HG02678 (cell line): ENCODE data around the gene KCNC2.

ENCODE experiments used
- ATAC-seq: cut with Tn5 transposase; IDR thresholded peaks from one replicate; pipeline ENCODE4 v1.9.1; 2021; ENCODE audit warnings: mild to moderate bottlenecking, moderate library complexity; ENCODE audit not compliant: unreplicated experiment

Gene KCNC2

GRCh38 chr12:75065482-75065881, 144.2 kb downstream of the KCNC2 start:
- ATAC-seq, result no peak

DNA sequence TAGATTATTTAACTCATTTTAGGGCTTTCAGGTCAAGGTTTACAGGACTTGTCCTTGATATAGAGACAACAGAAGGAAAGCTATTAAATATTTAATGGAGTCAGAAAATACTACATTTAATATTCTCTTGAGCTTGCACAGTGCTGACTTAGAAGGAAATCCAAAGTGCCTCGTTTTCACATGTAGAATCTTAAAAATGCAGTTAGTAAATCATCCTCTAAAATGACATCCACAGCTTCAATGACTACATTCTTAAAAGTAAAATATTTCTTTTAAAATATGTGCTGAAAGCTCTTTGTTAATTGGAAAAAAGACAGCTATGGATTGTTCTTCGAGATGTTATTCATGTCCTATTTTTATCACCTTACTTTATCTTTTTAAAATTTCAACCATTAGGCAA, 146.9 kb downstream of the KCNC2 start:
- no peak for ATAC-seq

DNA sequence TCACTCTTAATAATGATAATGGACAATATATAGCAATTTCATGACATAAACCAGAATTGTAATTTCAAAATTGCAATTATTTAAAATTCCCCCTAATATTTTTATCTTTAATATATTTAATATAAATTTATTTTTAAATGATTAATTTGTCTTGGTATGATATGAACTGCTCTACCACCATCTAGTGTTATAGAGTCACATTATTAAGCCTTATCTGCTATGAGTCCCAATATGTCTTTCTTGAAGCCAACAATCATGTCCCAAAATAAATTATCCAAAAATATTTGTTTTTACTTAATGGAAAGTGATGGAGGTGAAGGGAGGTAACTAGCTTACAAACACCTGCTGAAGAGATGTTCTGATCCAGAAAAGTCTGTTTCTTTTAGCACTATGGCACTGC, 151.4 kb downstream of the KCNC2 start:
- ATAC-seq, result no peak

DNA sequence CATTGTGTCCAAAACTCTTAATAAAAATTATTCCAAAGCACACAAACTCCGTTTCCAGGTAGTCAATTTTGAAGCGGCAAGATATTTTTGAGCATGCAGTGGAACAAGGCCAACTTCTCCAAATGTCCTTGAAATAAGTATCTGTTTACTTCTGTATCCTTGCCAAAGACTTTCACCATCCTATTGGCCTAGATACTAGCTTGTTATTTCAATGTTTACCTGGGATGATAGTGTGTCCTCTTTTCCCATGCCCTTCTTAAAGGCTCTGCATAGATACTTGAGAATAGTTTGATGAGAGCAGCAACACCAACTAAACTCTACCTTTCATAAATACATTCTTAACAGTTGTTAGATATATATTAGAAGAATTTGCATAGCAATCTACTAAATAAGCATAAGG, 160.9 kb downstream of the KCNC2 start:
- ATAC-seq, result no peak

DNA sequence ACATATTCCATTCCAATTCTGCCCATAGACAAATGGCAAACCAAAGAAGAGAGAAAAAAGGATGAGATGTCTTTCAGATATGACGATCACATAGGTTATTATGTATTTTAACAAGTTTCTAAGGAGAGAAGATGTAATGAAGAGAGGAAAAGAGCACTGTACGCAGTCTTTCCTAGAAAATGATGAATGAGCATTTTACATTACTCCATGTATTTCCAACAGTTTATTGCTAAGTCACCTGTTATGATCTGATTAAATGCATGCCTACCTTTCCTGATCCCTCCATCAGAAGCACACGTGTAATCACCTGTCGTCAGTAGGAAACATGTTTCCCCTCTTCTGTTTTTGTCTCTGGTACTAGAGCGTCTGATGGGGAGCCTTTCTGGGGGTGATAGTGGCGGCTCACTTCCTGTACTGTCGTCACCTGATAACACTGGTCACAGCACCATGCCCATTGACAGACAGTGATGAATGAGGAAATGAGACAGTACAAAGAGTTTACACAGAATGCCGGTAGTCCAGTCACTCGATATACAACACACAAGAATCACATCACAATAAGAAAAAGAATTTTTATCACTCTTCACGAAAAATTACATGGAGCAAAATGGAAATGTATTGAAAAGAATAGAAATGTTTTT, 161.6 kb downstream of the KCNC2 start:
- ATAC-seq, result no peak

DNA sequence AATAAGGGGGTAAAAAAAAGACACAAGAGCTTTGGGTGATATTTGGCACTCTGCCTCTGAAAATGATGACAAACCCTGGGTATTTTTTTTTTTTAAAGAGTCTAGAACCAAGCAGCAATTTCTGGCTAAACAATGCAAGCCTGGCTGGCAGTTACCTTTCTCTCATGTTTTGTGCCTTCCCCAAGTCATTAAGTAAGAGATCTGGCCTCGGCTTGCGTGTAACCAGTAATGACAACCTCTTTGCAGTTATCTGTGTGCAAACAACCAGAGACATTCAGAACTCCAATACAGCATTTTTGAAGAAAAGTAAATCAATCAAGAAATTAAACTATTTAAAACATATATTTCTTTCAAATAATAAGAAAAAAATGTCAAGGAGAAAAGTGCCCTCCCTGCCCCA, 167.5 kb downstream of the KCNC2 start:
- ATAC-seq, result no peak

DNA sequence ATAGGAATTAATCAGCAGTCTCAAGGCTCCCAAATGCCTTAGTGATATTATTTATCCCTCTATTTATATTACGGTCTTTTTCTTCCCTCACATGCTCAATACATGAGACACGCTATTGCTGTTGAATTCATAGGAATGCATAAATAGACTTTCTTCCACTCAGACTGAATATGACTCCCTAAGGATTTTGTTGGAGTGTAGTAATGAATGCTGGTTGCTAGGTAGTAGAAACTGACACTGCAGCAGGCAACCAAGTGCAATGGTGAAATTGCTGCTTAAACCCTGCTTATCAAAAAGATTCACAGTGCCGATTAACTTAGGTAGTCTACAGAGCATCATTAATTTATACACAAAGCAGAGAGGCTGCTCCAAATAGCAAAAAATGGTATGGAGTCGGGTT, 168.2 kb downstream of the KCNC2 start:
- ATAC-seq, result no peak

GRCh38 chr12:75020068-75020557, 189.5 kb downstream of the KCNC2 start:
- ATAC-seq, result no peak

DNA sequence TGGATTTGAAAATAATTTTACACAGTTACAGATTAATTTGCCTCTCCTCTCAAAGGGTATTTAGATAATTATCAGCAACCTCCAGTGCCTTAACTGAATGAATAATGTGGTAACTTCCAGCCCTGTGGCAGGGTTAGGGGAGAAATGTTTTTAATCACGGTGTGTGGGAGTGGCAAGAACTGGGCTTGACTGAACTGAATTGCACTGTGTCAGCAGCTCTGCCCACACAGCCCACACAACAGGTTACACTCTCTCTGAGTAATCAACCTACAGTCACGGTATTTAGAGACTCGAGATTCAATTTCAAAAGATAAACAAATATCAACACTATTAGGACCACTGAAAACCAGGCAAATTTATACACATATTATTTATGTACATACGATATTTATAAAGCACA, 198.5 kb downstream of the KCNC2 start:
- no peak for ATAC-seq

DNA sequence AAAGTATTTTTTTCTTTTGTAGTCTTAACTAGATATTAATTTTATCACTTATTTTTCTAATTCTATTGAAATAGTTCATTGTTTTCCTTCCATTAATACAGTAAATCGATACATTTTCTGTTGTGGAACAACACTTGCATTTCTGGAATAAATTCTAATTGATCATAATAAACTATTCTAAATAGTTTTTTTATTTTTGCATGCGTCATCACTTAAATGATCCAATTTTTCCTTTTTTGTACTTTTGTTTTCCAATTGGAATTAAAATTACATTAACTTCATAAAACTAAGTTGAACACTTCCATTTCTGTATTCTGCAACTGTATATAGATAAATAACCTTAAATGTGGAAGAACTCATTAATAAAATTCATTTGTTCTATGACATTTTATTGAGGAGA, 202.5 kb downstream of the KCNC2 start:
- no peak for ATAC-seq

DNA sequence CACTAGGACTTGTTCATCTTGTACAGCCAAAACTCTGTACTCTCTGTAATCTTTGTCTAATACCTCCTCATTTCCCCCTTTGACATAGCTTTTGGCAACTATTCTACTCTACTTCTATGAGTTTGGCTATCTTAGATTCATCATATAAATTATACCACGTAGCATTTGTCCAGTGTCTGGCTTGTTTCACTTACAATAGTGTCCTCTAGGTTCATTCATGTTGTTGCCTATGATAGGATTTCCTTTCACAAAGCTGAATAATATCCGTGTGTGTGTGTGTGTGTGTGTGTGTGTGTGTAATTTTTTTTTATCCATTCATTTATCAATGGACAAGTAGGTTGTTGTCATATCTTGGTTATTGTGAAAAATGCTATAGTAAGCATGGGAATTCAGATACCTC, 209.5 kb downstream of the KCNC2 start:
- no peak for ATAC-seq

DNA sequence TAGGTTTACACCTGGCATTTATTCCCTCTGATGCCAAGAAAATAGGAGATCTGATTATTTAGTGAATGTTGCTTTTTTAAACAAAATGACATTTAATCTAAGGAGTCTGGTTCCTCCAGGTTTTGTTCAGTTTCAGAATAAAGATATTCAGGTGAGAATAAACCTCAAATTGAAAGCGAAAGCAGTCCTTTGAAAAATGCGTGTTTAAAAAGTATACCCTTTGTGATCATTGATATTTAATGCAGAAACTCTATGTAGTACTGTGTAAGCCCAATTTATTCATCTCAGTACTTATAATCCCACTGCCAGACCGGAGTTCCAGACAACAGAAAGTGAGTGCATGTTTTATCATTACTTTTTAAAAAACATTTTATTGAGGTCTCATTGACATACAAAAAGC, 210.2 kb downstream of the KCNC2 start:
- ATAC-seq, result no peak
